GM19455 (cell line): ENCODE data around the gene TMEM114.

Experiments
- ATAC-seq: cut with Tn5 transposase; IDR thresholded peaks from one replicate; pipeline ENCODE4 v1.9.1; 2021; ENCODE audit not compliant: unreplicated experiment

The TMEM114 gene

DNA sequence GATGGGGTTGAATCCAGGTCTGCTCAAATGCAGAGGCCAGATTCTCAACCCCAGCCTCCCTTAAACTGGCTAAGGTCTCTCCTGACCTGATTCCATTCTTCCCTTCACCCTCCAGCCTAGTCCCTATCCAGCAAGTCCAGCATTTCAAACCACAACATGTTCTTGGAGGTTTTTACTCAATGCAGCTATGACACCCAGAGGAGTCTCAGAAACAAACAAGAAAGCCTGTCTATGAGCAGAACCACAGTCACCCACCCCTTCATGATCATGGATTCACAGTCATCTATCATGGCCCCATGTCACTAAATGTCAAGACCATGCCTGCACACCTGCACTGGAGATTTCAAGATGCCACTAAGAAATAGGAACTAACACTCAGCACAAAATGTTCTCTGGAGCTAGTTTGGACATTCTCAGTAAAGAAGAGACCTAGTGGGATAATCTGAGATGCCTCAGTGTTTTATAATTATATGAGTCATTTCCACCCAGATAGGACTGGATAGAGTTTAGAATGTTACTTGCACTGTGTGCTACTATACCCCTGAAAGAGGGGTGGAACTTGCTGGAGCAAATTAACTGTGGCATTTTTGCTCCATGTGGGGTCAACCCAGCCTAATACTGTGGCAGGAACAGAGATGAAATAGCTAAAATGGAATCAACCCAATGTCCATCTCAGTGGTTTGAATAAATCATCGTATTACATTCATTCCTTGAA lies 21.7 kb upstream of the TMEM114 start:
- ATAC-seq, result no peak

DNA sequence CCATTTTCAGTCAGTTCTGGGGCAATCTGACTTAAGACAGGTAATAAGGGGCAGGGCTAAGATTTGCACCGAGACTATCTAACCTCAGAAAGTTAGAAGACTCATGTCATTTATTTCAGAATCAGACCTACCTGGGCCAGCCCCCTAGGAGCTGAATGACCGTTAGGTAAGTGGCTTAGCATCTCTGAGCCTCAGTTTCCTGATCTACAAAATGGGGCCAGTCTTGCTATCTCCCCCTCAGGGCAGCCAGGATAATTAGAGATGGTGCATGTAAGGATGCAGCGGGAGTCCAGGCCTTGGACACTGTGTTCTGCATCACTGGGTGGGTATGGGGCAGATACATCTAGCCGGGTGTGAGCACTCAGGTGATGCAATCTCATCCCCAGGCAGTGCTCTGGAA lies 20.8 kb upstream of the TMEM114 start:
- ATAC-seq, result no peak

DNA sequence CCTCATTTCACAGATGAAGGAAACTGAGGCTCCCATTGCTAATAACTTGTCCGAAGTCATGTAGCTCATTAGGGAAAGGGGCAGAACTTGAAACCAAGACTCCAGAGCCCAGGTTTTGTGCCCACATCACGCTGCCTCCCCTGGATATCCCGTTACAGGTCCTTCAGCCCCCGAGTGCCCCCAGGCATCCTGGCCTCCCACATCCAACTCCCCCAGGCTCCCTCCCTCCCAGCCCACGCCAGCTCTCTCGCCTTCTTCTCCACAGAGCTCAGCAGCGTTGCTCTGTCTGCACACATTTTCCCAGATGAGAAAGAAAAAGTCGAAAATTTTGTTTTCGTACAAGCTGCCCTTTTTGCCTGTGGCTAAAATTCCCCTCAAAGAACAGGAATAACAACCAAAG lies 16.9 kb upstream of the TMEM114 start:
- ATAC-seq, result no peak

DNA sequence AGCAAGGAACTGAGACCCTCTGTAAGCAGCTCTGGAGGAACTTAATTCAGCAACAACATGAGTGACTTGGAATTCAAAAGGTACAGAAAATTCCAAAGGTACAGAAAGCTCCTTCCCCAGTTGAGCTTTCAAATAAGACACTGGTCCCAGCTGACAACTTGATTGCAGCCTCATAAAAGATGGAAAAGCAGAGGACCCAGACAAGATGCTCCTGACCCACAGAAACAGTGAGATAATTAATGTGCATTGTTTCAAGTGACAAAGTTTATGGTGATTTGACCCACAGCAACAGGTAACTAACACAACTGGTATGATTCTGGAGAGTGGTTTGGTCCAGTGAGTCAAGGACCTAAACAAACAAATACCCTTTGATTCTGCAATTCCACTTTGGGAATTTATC lies 15.2 kb upstream of the TMEM114 start:
- ATAC-seq, result no peak

DNA sequence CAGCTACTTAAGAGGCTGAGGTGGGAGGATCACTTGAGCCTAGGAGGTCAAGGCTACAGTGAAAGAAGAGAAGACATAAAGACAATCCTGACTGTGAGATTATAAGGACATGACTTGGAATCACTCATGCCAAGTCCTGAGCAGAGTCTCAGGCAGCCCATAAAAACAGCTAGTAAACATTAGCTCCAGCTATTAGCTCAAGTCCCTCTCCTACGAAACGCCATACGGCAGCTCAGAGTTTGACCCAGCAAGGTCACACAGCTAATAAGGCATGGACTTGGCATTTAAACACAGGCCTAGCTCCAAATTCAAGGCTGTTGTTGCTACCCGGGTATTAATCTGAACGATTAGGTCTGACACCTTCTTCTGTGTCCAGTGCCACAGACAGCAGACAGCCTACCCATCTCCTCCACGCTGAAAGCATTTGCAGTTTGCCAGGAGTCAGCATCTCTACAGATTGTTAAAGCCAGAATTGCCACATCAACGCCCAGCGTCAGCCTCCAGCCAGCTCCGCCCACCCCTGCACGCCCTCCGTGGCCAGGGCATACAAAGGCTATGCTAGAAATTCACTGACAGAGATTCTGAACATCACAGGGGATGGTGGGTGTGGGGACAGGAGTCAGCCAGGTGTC lies 9.9 kb upstream of the TMEM114 start:
- no peak for ATAC-seq

DNA sequence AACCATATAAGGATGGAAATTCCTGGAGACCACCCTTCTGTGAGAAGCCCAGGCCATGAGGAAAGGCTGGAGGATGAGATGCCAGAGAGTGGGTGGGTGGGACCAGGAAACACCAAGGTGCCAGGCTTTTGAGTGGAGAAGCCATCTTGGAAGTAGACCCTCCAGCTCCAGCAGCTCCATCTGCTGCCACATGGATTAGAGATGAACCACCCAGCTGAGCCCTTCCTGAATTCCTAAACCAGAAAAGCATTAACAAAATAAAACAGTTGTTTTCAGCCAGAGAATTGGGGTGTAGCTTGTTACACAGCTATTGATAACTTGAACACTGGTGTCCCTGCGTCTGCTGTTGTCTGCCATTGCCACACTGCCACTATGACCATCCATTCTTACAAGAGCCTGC lies 6.3 kb upstream of the TMEM114 start:
- no peak for ATAC-seq

DNA sequence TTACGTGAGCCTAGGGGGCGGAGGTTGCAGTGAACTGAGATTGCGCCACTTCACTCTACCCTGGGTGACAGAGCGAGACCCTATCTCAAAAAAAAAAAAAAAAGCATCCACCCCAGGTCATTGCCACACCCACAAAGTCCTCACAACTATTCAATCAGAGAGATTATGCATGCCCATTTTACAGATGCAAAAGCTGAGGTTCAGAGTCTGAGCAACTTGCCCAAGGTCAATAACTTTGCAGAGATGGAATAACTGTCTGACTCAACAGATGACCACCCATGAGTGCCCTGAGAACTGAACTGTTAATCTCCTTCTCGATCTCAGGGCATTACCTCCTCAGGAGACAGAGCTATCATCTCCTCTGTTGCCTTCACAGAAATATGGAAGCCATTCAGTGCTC lies 5.5 kb upstream of the TMEM114 start:
- ATAC-seq, result no peak

DNA sequence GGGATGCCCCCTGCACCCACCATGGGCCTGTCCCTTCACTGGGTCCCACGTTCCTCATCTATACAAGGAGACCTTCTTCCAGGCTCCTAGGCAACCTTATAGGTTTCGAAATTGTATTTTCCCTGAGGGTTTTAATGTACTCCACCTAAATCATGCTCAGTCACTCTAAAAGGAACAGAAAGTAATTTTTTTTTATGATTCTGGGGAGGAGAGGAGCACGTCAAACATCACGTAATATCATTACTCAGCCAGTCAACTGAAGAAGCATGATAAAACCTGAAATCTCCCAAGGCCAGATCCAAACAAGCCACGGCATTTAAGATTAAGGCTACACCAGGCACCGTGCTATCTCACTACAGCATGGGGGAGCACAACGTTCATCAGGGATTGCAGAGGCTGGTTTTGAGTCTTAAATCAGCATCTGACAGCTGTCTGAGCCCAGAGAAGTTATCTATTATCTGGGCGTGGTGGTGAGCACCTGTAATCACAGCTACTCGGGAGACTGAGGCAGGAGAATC lies 3.9 kb upstream of the TMEM114 start:
- no peak for ATAC-seq

DNA sequence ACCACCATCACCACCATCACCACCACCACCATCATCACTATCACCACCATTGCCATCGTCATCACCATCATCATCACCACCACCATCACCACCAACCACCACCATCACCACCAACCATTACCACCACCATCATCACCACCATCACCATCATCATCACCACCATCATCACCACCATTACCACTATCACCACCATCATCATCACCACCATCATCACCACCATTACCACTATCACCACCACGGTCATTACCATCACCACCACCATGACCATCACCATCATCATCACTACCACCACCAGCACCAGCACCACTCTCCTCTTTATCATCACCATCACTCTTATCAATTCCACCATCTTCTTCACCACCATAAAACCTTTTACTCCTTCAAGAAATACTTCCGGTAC lies 1.1 kb upstream of the TMEM114 start:
- ATAC-seq, result no peak

DNA sequence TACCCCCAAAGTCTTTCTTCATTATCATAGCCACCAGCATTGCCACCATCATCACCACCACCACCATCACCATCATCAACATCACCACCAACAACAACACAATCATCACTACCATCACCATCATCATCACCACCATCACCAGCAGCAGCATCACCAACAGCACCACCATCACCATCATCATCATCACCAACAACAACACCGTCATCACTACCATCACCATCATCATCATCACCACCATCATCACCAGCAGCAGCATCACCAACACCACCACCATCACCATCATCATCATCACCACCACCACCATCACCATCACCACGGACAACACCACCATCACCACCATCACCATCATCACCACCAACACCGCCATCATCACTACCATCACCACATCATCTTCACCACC lies 500 bp upstream of the TMEM114 start:
- no peak for ATAC-seq

DNA sequence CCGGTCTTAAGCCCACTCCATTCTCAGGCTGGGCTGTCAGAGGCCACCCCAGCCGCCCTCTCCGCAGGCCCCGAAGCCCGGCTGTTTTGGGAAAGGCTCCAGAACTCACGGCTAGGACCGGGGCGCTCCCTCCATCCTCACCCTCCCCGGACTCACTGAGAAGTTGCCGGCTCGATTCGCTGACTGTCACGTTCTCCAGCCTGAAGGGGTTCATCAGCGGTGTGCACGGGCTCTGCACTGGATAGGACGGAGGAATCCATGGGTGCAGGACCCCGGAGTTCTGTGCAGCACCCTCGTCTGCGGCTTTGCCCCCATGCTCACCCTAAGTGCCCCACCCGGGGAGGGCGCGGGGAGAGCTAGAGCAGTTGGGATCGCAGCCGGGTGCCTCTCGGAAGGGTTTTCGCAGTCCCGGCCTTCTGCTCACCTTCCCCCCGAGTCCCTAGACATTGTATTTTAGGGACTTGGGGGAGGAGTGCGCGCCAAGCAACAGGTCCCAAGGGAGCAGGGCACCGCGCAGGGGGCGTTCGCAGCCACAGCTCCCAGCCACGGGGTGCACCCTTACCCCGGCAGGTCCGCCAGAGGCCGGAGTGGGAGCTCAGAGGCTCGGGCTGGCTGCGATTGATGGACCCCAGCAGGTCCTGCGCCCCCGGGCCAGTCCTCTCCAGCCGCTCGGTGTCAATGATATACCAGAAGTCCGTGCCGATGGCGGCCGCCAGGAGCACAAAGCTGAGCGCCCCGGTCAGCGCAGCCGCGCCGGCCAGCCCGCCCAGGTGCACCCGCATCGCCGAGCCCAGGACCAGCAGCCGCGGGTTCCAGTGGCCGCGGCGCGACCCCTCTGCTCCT lies 1.0 kb downstream of the TMEM114 start:
- no peak for ATAC-seq

DNA sequence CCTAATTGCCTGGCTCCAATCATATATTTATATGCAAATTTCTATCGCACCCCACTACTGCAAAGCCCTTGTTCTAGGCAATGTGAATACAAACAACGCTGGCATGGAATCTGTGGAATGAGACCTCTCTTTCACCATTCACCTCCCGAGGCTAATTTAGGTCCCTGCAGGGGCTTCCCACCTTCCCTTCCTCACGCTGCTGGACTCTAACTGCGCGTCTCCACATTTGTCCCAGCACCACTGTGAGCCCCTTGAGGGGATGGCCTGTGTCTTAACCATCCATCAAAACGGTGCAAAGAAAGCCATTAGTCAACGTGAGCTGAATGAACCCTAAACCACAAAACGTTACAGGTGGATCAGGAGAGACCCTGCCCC lies 1.6 kb downstream of the TMEM114 start:
- ATAC-seq, result no peak

DNA sequence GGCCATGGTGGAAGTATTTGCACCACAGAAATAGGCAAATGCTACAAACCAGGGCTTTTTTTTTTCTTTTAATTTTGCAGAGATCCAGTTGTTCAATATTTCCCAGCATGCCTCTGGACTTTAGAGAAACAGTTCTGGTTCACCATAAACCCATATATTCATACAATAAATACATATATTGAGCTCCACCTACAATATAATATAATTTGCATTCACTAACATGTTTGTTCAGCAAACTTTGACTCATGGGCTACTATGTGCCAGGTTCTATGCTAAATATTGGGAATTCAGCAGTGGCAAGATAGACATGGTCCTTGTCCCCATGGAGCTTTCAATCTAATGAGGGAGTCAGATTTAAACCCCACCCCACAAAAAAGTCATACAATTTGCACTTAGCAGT lies 3.2 kb downstream of the TMEM114 start:
- ATAC-seq, result no peak

DNA sequence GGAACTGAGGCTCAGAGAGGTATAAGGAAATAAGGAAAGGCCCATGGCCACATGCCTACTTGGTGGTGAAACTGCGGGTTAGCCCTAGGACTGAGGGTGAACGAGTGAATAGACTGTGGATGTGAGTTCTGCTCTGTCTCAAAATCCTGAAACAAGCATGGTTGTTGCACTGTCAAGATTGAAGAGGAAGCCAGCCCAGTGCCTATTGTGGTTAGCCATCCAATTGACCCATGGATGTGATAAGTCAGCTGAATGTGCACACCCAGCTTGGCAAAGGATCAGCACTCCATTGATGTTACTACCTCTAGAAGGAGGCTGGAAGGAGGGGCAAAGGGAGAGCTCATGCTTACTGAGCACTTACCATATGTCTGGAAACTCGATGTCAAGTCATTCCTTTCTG lies 4.5 kb downstream of the TMEM114 start:
- no peak for ATAC-seq

DNA sequence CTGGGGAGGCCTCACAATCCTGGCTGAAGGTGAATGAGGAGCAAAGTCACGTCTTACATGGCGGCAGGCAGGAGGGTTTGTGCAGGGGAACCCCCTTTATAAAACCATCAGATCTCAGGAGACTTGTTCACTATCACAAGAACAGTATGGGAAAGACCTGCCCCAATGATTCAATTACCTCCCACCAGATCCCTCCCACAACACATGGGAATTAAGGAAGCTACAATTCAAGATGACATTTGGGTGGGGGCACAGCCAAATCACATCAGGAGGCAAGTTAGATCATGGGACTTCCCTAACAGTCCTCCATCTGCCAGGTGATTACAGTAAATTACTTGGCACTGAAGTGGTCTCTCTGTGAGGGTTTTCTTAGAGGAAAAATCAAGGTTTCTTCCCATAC lies 5.3 kb downstream of the TMEM114 start:
- no peak for ATAC-seq

DNA sequence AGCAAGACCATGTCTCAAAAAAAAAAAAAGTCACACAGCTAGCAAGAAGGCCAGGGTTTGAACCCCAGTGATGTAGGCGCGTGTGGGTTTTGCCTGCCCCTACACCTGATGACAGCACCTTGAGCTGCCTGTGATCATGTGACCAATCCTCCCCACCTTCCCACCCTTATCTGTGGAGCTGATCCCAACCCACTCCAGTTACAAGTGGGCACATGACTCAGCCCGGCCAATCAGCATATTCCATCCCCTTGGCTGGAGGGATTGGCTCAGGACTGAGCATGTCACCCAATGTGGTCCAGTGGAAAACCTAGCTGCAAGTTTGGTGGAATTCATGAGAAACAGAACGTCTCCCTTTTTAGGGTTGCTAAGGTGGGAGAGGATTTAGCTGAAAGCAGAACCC lies 6.6 kb downstream of the TMEM114 start:
- ATAC-seq, result no peak

DNA sequence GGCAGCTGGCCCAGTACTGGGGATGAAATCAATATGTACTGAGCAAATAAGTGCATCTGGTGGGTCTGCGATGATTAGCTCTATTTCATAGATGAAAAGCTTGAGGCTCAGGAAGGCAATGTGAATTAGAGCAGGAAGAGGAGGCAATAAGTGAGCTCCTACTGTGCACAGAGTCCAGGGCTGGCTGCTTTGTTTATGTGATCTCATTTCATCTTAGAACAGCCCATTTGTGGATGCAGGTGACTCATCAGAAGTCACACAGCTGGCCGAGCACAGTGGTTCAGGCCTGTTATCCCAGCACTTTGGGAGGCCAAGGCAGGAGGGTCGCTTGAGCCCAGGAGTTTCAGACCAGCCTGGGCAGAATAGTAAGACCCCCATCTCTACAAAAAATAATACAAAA lies 7.1 kb downstream of the TMEM114 start:
- no peak for ATAC-seq

DNA sequence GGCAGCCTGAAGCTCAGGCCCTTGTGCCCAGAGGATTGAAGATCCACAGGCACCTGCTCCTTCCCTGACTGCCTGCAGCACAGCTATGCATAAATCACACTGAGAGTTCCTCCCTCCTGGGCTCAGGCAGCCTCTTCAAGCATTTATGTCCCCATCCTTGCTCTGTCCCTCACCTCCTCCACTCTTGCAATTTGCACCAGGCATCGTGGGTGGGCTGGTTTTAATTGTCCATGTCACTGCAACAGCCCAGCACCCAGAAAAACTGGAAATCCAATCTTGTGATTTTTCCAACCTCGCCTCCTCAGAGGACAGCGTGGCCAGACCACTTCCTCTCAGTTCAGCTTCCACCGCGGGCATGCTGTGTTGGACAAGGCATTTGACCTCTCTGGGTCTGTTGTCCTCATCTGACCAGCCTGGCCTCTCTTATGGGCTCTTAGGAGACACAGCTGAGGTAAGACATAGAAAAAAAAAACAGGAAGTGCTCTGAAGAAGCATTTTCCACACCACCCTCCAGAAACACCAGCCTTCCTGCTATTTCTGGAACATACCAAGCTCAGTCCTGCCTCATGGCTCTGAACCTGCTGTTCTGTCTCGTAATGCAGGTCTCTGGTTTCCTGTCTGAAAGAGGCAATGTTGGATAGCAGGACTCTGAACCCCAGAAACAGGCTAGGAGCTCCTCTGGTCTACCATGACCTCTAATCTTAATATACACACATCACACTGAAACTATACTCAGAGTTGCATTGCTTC lies 8.3 kb downstream of the TMEM114 start:
- ATAC-seq, result no peak

DNA sequence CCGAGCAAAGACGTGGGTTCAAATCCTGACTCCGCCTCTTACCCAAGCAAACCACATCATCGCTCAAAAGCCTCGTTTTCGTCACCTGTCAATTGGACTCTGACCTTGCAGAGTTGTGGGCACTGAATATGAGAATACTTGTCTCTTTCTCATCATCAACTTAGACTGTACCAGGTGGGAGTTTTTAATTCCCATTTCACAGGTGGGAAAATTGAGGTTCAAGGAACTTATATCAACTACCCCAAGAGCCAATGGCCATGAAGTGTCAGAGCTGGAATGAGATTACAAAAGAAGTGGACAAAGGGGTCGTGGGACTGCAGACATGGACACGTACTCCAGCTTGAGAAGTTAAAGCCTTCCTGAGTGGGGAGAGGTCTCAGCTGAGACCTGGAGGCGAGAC lies 10.8 kb downstream of the TMEM114 start:
- ATAC-seq, result no peak

DNA sequence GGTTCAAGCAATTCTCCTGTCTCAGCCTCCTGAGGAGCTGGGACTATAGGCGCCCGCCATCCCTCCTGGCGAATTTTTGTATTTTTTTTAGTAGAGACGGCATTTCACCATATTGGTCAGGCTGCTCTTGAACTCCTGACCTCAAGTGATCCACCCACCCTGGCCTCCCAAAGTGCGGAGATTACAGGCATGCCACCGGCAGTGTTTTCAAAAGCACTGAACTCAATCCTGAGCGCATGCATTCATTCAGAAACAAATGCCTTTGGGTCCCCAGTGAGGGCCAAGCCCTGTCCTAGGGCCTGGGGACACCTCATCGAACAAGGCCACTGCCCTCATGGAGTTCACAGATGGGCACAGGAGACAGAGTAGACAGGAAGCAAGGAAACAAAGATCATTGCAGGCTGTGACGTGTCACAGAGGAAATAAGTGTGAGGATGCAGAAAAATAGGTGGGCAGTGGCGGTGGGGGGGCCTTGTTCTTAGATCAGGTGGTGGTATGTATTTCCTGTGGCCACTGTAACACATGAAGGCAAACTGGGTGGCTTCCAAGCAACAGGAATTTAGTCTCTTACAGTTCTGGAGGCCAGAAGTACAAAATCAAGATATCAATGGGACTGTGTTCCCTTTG lies 12.5 kb downstream of the TMEM114 start:
- no peak for ATAC-seq
